DND-41 (cell line): ENCODE results near the gene NFKBIE.

Experiments used
- ATAC-seq: fragments of 200-7000 bp; cut with Tn5 transposase; 3 replicates; pipeline ENCODE4 v1.9.1; 2021; ENCODE audit warnings: low read depth; ENCODE audit not compliant: insufficient read depth
- DNase-seq: peaks from one replicate; pipeline ENCODE4 v3.0.0-alpha.2; 2020
- H2AFZ ChIP-seq: 2 replicates; pipeline ENCODE4 v1.6.0; 2012; ENCODE audit warnings: low read depth, low read length
- H3K27ac ChIP-seq: 2 replicates; pipeline ENCODE4 v1.5.1; 2012; ENCODE audit warnings: low read length, inconsistent platforms
- H3K27me3 ChIP-seq: fragments of 200-600 bp; sonication (generic); 2 replicates; pipeline ENCODE4 v1.6.0; 2012; ENCODE audit warnings: low read length, mild to moderate bottlenecking, inconsistent platforms; ENCODE audit not compliant: insufficient read depth, poor library complexity
- H3K36me3 ChIP-seq: 2 replicates; pipeline ENCODE4 v1.5.1; 2012; ENCODE audit warnings: low read length, inconsistent platforms; ENCODE audit not compliant: insufficient read depth
- H3K4me1 ChIP-seq: 2 replicates; pipeline ENCODE4 v1.5.1; 2012; ENCODE audit warnings: mild to moderate bottlenecking, low read length; ENCODE audit not compliant: insufficient read depth
- H3K4me2 ChIP-seq: 2 replicates; pipeline ENCODE4 v1.6.0; 2012; ENCODE audit warnings: mild to moderate bottlenecking, moderate library complexity, low read length, inconsistent platforms; ENCODE audit not compliant: insufficient read depth
- H3K4me3 ChIP-seq, 2 experiments: fragments of 200-600 bp in 1 of 2; shearing (Covaris generic) in 1 of 2; 2 replicates each; pipeline ENCODE4 v1.5.1; 2012 to 2016; ENCODE audit warnings: inconsistent platforms in 2 of 2, low read length in 2 of 2, mild to moderate bottlenecking in 2 of 2, low read depth in 1 of 2, moderate library complexity in 1 of 2
- H3K79me2 ChIP-seq: 2 replicates; pipeline ENCODE4 v1.6.0; 2012; ENCODE audit warnings: low read length, inconsistent platforms; ENCODE audit not compliant: insufficient read depth
- H3K9ac ChIP-seq: 2 replicates; pipeline ENCODE4 v1.6.0; 2012; ENCODE audit warnings: low read depth, mild to moderate bottlenecking, inconsistent platforms, low read length, moderate library complexity
- H3K9me3 ChIP-seq: 2 replicates; pipeline ENCODE4 v1.5.1; 2012; ENCODE audit warnings: low read length, moderate library complexity, mild to moderate bottlenecking, inconsistent platforms; ENCODE audit not compliant: insufficient read depth, severe bottlenecking
- H4K20me1 ChIP-seq: 2 replicates; pipeline ENCODE4 v1.6.0; 2012; ENCODE audit warnings: low read length; ENCODE audit not compliant: insufficient read depth
- EZH2 ChIP-seq: IDR thresholded peaks from 3 replicates; pipeline ENCODE4 v1.6.1; 2012; ENCODE audit warnings: borderline replicate concordance, low read depth, mild to moderate bottlenecking, moderate library complexity, low read length, inconsistent platforms; ENCODE audit not compliant: severe bottlenecking
- TF ChIP-seq, protein P1 (sequence below): IDR thresholded peaks from 2 replicates; pipeline ENCODE4 v1.5.1; 2012; ENCODE audit warnings: borderline replicate concordance, low read length, moderate library complexity, mild to moderate bottlenecking; ENCODE audit not compliant: poor library complexity, severe bottlenecking; ENCODE audit errors: extremely low read depth

NFKBIE gene

DNA sequence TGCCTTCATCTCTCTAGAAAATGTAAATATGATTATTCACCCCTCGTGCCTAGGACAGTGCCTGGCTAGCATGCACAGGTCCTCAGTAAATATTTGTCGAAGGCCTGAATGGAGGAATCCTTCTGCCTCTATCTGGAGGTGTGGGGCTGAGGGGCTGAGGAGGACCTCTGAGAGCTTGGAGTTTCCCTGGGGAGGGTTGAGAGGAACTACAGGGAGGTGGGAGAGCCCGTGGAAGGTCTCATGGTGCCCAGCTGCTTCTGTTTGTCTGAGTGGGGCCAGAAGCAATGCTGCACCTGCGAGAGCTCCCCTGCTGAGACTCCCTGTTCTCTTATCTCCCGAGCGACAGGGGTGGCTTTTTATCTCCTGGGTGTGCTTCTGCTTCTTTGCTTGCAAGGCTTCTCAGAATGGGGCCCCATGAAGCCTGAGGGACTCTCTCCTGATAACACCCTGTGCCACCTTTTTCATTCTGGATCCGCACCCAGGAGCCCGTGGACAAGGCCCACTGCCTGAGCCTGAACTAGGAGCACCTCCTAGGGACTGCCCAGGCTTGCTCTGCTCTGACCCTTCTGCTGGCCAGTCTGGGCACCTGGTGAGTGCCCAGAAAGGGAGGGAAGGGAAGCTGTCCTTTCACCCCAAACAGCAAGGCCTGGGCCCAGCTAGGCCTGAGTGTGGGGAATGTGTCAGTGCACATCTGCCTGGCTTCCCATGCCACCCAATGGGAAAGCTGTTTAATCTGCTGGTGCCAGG is 39.6 kb downstream of the NFKBIE start:
- ATAC-seq (peak; percentile 10; the same call in 1 of the 3 replicates), DNase-seq (peak; percentile 54)
- Histone ChIP-seq H3K4me2 (peak overlapping the region; percentile 39; the same call in 1 of the 2 replicates), H3K27ac (no peak overlapping the region), H3K9ac (peak overlapping the region; percentile 35), H3K27me3 (no peaks in the 10 kb centered on the region), H4K20me1 (peaks cover 27% of the 10 kb centered on the region), H3K4me3 (no peak overlapping the region), H3K9me3 (no peaks in the 10 kb centered on the region), H3K4me1 (peaks cover 45% of the 10 kb centered on the region), H3K36me3 (peaks cover 30% of the 10 kb centered on the region), H3K79me2 (peaks cover 23% of the 10 kb centered on the region), H2AFZ (no peak overlapping the region)
- TF ChIP-seq EZH2: no peak
- TF ChIP-seq, protein P1, sequence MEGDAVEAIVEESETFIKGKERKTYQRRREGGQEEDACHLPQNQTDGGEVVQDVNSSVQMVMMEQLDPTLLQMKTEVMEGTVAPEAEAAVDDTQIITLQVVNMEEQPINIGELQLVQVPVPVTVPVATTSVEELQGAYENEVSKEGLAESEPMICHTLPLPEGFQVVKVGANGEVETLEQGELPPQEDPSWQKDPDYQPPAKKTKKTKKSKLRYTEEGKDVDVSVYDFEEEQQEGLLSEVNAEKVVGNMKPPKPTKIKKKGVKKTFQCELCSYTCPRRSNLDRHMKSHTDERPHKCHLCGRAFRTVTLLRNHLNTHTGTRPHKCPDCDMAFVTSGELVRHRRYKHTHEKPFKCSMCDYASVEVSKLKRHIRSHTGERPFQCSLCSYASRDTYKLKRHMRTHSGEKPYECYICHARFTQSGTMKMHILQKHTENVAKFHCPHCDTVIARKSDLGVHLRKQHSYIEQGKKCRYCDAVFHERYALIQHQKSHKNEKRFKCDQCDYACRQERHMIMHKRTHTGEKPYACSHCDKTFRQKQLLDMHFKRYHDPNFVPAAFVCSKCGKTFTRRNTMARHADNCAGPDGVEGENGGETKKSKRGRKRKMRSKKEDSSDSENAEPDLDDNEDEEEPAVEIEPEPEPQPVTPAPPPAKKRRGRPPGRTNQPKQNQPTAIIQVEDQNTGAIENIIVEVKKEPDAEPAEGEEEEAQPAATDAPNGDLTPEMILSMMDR: no peak

DNA sequence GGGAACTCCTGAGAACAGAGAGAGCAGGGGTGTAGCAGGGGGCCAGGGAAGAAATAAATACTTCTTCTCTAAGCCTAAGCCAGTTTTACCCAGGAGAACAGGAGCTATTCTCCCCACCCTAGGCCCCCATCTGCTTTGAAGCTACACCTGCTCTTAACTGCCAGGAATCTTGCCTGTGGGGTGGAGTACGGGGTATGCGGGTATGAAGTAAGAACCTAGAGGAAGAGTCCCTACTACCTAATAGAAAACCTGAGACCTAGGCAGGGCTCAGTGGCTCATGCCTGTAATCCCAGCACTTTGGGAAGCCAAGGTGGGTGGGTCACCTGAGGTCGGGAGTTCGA is 40.4 kb downstream of the NFKBIE start:
- H3K4me1 ChIP-seq: peaks cover 45% of the 10 kb centered on the region
- no peak for ATAC-seq
- peak overlapping the region; percentile 87 for H3K4me2 ChIP-seq

DNA sequence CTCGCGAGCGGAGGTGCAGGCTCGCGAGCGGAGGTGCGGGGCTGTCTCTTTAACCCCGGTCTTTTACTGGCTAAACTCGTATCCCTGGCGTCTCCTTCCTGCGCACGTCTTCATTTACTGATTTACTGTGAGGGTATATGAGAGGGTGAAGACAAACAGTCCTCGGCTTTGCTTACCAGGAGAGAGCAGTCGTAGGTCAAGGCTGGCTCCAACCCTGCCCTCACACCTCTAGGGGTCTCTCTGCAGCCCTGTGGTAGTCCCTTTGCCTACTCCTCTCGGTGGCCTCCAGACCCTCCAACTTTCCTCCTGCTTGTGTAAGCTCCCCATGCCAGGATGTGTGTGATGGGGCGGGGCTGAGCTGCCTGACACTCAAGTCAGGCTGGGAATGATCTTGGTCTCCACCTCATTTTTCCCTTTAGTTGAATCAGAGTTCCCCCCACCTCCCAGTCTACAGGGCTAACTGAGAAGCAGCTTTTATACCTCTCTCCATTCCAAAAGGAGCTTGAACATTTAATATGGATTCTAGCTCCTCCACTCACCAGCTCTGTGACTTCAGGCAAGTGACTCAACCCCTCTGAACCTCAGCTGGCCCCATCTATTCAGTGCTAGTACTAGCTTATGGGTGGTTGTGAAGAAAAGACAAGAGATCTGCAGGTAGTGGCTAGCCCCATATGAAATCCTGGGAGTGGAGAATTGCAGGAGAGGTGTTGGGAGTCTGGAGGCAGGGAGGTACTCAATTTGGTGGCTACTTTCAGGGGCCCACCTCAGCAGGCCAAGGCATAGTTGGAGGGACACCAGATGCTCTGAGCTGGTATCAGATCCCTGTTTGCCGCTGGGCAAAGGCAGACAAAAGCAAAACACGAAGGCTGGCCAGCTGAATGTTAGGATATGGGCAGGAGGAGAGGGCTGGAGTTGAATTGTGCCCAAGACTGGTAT is 41.1 kb downstream of the NFKBIE start:
- peaks cover 47% of the 10 kb centered on the region for H3K4me1 ChIP-seq
- H3K27ac ChIP-seq: peak overlapping the region; percentile 40
- no peak for TF ChIP-seq EZH2
- TF ChIP-seq, protein P1: peak; percentile 5
- ATAC-seq: peak; percentile 15
- H3K4me2 ChIP-seq: peak overlapping the region; percentile 87
- peak overlapping the region; percentile 69 for H3K9ac ChIP-seq
- peak; percentile 36 for DNase-seq
- H3K27me3 ChIP-seq: peaks cover 2% of the 10 kb centered on the region
- H3K9me3 ChIP-seq: no peaks in the 10 kb centered on the region
- peaks cover 27% of the 10 kb centered on the region for H4K20me1 ChIP-seq
- peak overlapping the region; percentile 79 for H2AFZ ChIP-seq
- H3K4me3 ChIP-seq: peak overlapping the region; percentile 15 to 68; a peak in 3 of 4 replicates
- peaks cover 16% of the 10 kb centered on the region for H3K36me3 ChIP-seq
- peaks cover 23% of the 10 kb centered on the region for H3K79me2 ChIP-seq

More for the DNA sequence above, 40.4 kb downstream of the NFKBIE start:
- H3K9ac ChIP-seq: peak overlapping the region; percentile 69; the same call in 1 of the 2 replicates
- H3K9me3 ChIP-seq: no peaks in the 10 kb centered on the region
- no peak for DNase-seq
- no peak for TF ChIP-seq EZH2
- TF ChIP-seq, protein P1: no peak
- peak overlapping the region in 1 of 2 experiments; percentile 68; a peak in 2 of 4 replicates for H3K4me3 ChIP-seq
- peaks cover 22% of the 10 kb centered on the region for H3K36me3 ChIP-seq
- H3K79me2 ChIP-seq: peaks cover 23% of the 10 kb centered on the region
- H4K20me1 ChIP-seq: peaks cover 27% of the 10 kb centered on the region
- H3K27ac ChIP-seq: no peak overlapping the region
- no peaks in the 10 kb centered on the region for H3K27me3 ChIP-seq
- no peak overlapping the region for H2AFZ ChIP-seq
